ENCODE results near the gene TEDDM1.

Gene TEDDM1

DNA sequence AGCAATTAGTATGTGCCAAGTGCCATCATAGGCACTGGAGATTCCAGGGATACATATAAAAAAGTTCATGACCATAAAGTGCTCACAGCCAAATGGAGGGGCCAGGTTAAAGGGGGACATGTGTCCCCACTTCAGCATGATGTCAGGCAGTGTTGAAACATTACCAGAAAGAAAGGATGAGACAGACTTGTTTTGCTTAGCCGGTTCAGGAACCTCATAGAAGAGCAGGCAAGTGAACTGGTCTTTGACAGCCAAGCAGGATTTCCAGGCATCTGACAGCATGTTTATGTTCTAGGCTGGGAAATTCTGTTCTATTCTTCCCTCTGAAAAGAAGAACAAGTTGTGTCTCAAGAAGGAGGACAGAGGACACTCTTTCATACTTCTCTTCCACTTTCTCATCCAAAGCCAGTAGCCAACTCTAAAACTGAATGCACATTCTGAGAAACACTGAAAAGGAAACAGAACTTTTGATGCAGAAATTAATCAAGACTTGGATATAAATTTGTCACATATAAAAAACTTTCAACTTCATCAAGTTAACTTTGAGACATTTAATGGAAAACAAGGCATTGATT, 48.6 kb downstream of the TEDDM1 start:
- TF ChIP-seq, protein P1, sequence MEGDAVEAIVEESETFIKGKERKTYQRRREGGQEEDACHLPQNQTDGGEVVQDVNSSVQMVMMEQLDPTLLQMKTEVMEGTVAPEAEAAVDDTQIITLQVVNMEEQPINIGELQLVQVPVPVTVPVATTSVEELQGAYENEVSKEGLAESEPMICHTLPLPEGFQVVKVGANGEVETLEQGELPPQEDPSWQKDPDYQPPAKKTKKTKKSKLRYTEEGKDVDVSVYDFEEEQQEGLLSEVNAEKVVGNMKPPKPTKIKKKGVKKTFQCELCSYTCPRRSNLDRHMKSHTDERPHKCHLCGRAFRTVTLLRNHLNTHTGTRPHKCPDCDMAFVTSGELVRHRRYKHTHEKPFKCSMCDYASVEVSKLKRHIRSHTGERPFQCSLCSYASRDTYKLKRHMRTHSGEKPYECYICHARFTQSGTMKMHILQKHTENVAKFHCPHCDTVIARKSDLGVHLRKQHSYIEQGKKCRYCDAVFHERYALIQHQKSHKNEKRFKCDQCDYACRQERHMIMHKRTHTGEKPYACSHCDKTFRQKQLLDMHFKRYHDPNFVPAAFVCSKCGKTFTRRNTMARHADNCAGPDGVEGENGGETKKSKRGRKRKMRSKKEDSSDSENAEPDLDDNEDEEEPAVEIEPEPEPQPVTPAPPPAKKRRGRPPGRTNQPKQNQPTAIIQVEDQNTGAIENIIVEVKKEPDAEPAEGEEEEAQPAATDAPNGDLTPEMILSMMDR (conservative IDR thresholded peaks at IDR 0.05; ENCODE audit: low read length) = no peak
- no peak overlapping the region for H3K4me3 ChIP-seq (ENCODE audit: low read length)
- no peak for DNase-seq (ENCODE audit: low read depth)

DNA sequence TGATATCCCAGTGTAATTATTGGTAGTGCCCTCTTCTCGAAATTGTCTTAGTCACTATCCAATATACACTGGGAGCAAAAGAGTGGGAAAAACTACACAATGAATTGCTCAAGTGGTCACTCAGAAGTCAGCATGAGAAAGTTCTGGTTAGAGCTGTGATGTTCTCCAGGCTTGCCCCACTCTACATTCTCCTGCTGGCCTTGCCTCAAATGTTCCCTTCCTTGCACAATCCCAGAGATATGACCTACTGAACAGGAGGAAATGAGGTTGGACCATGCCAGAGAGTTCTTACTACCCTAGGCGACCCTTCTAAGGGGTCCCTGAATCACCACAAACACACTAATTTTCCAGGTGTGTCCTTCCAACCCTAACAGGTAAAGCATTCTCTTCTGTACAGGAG, 49.6 kb downstream of the TEDDM1 start:
- TF ChIP-seq, protein P1 (conservative IDR thresholded peaks at IDR 0.05; ENCODE audit: low read length) = no peak
- peak; percentile 35 for DNase-seq (ENCODE audit: low read depth)
- no peak overlapping the region for H3K4me3 ChIP-seq (ENCODE audit: low read length)

DNA sequence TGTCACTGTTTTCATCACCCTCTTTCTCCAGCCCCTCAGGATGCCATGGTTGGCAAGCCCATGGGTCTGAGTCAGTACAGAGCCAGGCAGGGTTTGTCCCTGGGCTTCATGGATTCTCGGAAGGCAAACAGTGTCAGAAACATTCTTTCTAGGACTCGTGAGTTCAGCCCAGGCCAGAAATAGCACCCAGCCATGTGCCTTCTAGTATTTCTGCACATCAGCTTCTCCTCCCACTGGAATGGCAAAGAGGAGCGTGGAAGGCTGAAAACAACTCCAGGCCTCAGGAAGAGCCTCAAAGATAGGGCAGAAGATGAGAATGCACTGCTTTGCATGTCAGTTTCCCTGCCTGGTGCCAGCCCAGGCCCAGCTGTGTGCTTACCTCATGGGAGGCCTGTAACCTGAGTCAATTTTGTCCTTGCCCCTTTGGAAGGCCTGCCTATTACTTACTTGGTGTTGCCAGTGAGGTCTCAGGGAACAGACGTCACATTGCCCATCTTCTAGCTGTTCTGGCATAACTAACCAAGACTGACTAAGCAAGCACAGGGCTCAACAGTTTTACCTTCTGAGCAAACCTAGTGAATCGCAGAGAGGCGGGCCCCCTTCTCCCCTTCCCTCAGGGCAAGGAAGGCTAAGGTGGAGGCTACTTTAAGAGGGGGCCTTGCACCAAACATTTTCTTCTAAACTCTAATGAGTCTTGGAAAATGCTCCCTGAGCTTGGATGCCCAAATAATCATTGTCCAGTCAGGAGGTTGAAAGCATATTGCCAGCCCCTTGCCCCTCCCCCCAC, 51.3 kb downstream of the TEDDM1 start:
- TF ChIP-seq, protein P1 (conservative IDR thresholded peaks at IDR 0.05; ENCODE audit: low read length) = no peak
- peak; percentile 66 for DNase-seq (ENCODE audit: low read depth)
- no peak overlapping the region for H3K4me3 ChIP-seq (ENCODE audit: low read length)

Measured in AG10803 (cell line).